ENCODE data around the gene RMI2.

Gene RMI2

GRCh38 chr16:11329071-11329491 lies 16.2 kb upstream of the RMI2 start:
- DNase-seq, result no peak

GRCh38 chr16:11329891-11330290 lies 15.4 kb upstream of the RMI2 start:
- no peak for DNase-seq

- DNase-seq, result no peak
These were observed 14.6 kb upstream of the RMI2 start for GRCh38 chr16:11330526-11331237.

- DNase-seq, result no peak
These were observed 13.3 kb upstream of the RMI2 start for GRCh38 chr16:11331967-11332366.

- DNase-seq, result no peak
These were observed 12.2 kb upstream of the RMI2 start for GRCh38 chr16:11333010-11333409.

GRCh38 chr16:11333702-11334101 lies 11.6 kb upstream of the RMI2 start:
- DNase-seq, result no peak

GRCh38 chr16:11334831-11335404 lies 10.3 kb upstream of the RMI2 start:
- no peak for DNase-seq

- DNase-seq, result no peak
These were observed 6.2 kb upstream of the RMI2 start for GRCh38 chr16:11339075-11339474.

- DNase-seq, result no peak
These were observed 4.5 kb upstream of the RMI2 start for GRCh38 chr16:11340710-11341109.

GRCh38 chr16:11341371-11341770 lies 3.9 kb upstream of the RMI2 start:
- DNase-seq, result no peak

GRCh38 chr16:11342021-11342855 lies 3.0 kb upstream of the RMI2 start:
- peak; percentile 11 for DNase-seq

- no peak for DNase-seq
These were observed 1.6 kb downstream of the RMI2 start for GRCh38 chr16:11346700-11347319.

- no peak for DNase-seq
These were observed 2.6 kb downstream of the RMI2 start for GRCh38 chr16:11347831-11348230.

- DNase-seq, result no peak
These were observed 3.7 kb downstream of the RMI2 start for GRCh38 chr16:11348737-11349598.

- DNase-seq, result no peak
These were observed 4.5 kb downstream of the RMI2 start for GRCh38 chr16:11349599-11350276.

GRCh38 chr16:11350519-11350918 lies 5.3 kb downstream of the RMI2 start:
- DNase-seq, result no peak

- no peak for DNase-seq
These were observed 5.7 kb downstream of the RMI2 start for GRCh38 chr16:11350921-11351335.

- no peak for DNase-seq
These were observed 7.9 kb downstream of the RMI2 start for GRCh38 chr16:11353158-11353557.

- no peak for DNase-seq
These were observed 9.1 kb downstream of the RMI2 start for GRCh38 chr16:11354407-11354732.

GRCh38 chr16:11354733-11355574 lies 9.7 kb downstream of the RMI2 start:
- peak; percentile 75 for DNase-seq

- no peak for DNase-seq
These were observed 10.6 kb downstream of the RMI2 start for GRCh38 chr16:11355862-11356261.

All from activated naive CD4-positive, alpha-beta T cell treated with Interleukin-2 at 50 U/mL for 16 hours (primary cell).